ENCODE measurements around the gene PAX3.

DNA sequence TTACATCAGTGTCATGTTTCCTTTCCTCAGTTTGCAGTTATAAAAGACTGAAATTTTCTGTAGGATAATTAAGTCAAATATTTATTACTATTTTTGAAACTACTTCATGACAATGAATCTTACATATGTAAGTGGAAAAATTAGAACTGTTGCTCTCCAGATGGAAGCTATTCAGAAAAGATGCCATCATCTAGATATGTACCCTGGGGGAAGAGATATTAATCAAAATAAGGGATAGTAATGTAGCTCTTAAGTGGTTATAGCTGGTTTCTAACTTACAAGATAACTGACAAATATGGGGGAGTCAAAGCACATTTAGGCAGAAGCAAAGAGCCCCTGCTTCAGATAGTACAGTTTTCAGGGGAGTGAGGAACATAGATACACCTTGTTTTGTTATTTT is 38.1 kb upstream of the PAX3 start:
- TF ChIP-seq, protein P1, sequence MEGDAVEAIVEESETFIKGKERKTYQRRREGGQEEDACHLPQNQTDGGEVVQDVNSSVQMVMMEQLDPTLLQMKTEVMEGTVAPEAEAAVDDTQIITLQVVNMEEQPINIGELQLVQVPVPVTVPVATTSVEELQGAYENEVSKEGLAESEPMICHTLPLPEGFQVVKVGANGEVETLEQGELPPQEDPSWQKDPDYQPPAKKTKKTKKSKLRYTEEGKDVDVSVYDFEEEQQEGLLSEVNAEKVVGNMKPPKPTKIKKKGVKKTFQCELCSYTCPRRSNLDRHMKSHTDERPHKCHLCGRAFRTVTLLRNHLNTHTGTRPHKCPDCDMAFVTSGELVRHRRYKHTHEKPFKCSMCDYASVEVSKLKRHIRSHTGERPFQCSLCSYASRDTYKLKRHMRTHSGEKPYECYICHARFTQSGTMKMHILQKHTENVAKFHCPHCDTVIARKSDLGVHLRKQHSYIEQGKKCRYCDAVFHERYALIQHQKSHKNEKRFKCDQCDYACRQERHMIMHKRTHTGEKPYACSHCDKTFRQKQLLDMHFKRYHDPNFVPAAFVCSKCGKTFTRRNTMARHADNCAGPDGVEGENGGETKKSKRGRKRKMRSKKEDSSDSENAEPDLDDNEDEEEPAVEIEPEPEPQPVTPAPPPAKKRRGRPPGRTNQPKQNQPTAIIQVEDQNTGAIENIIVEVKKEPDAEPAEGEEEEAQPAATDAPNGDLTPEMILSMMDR (IDR thresholded peaks at IDR 0.05; ENCODE audit: insufficient read depth, low read length, poor library complexity, severe bottlenecking), result no peak
- TF ChIP-seq EZH2phosphoT487 (conservative IDR thresholded peaks at IDR 0.05; ENCODE audit: low read length), result no peak
